OCI-LY7 (cell line): Measurements from ENCODE around the gene CDC42EP3. TPM values are rescaled to one million over a fixed set of nuclear protein-coding genes. Genes with fewer than 3 reads are reported as not detected.

ENCODE experiments used
- BruUV-seq: library from RNA; stranded (reverse); fragments of 400-500 nt; replicated peaks from 2 replicates; lab custom pipeline; 2021; lab: Mats Ljungman, UMichigan
- CTCF ChIA-PET: fragments of 300-600 bp; sonication (Branson Sonifier 250); formaldehyde crosslinking; loops from one replicate; lab custom pipeline; 2022; ENCODE audit warnings: antibody characterized with exemption; ENCODE audit not compliant: unreplicated experiment; lab: Charles Lee
- POLR2A ChIA-PET: fragments of 300-600 bp; sonication (Branson Sonifier 250); formaldehyde crosslinking; loops from one replicate; lab custom pipeline; 2022; ENCODE audit warnings: antibody characterized with exemption; lab: Charles Lee
- DNase-seq: peaks from one replicate; pipeline ENCODE4 v3.0.0-alpha.2; 2015; ENCODE audit warnings: low spot score
- H2AFZ ChIP-seq: fragments of 200-600 bp; sonication (generic), shearing (Covaris generic); 2 replicates; pipeline ENCODE4 v1.6.1; 2014; ENCODE audit warnings: mild to moderate bottlenecking, antibody characterized with exemption, low read length, moderate library complexity
- H3K27ac ChIP-seq: fragments of 200-600 bp; sonication (generic); 2 replicates; pipeline ENCODE4 v1.5.1; 2014; ENCODE audit warnings: mixed run types, low read depth, mild to moderate bottlenecking, moderate library complexity, low read length, inconsistent platforms; ENCODE audit not compliant: poor library complexity, severe bottlenecking
- H3K36me3 ChIP-seq: fragments of 200-600 bp; sonication (generic); 2 replicates; pipeline ENCODE4 v1.6.1; 2014; ENCODE audit warnings: mild to moderate bottlenecking, antibody characterized with exemption, low read length, moderate library complexity, mixed read lengths; ENCODE audit not compliant: insufficient read depth
- H3K4me1 ChIP-seq: fragments of 200-600 bp; sonication (generic); 2 replicates; pipeline ENCODE4 v1.5.1; 2014; ENCODE audit warnings: mild to moderate bottlenecking, low read length; ENCODE audit not compliant: insufficient read depth, poor library complexity, severe bottlenecking
- H3K4me2 ChIP-seq: fragments of 200-600 bp; sonication (generic); 2 replicates; pipeline ENCODE4 v1.6.1; 2014; ENCODE audit warnings: mild to moderate bottlenecking, low read length
- H3K4me3 ChIP-seq: fragments of 200-600 bp; sonication (generic); 2 replicates; pipeline ENCODE4 v1.5.1; 2014; ENCODE audit warnings: mild to moderate bottlenecking, low read depth, low read length; ENCODE audit not compliant: poor library complexity, severe bottlenecking
- H3K79me2 ChIP-seq: fragments of 200-600 bp; sonication (generic); 2 replicates; pipeline ENCODE4 v1.6.1; 2016; ENCODE audit warnings: low read depth, mild to moderate bottlenecking, low read length, moderate library complexity, mixed read lengths; ENCODE audit not compliant: insufficient read depth
- H3K9me2 ChIP-seq: fragments of 200-600 bp; sonication (generic); 2 replicates; pipeline ENCODE4 v1.6.1; 2016; ENCODE audit warnings: mild to moderate bottlenecking, low read length, mixed read lengths; ENCODE audit not compliant: insufficient read depth
- H3K9me3 ChIP-seq: fragments of 200-600 bp; sonication (generic); 2 replicates; pipeline ENCODE4 v1.6.1; 2014; ENCODE audit warnings: mild to moderate bottlenecking, mixed run types, low read length, mixed read lengths
- H4K20me1 ChIP-seq: fragments of 200-600 bp; sonication (generic); 2 replicates; pipeline ENCODE4 v1.6.1; 2014; ENCODE audit warnings: mild to moderate bottlenecking, antibody characterized with exemption, low read length, moderate library complexity, mixed read lengths; ENCODE audit not compliant: insufficient read depth
- EZH2phosphoT487 ChIP-seq: fragments of 200-600 bp; sonication (generic); IDR thresholded peaks from 2 replicates; pipeline ENCODE4 v1.6.1; 2018; ENCODE audit warnings: low read depth, borderline replicate concordance, mild to moderate bottlenecking, mixed run types, antibody characterized with exemption, low read length, moderate library complexity, mixed read lengths
- intact Hi-C: fragments of 100-400 bp; cut with micrococcal nuclease; formaldehyde crosslinking; loops from one replicate; pipeline ENCODE4 v1.10.0; 2022; ENCODE audit not compliant: unreplicated experiment
- total RNA-seq, 2 experiments: library from RNA; depleted of rRNA in 1 of 2; stranded (reverse); fragments of >200 nt in 1 of 2; shearing (Covaris generic) in 1 of 2; gene quantifications; 2 replicates each; pipeline ENCODE4 v1.2.3, GENCODE V29; 2014 to 2022
- TF ChIP-seq, protein P1 (sequence below): fragments of 200-600 bp; sonication (generic); conservative IDR thresholded peaks from 2 replicates; pipeline ENCODE4 v1.5.1; 2014; ENCODE audit warnings: mild to moderate bottlenecking, antibody characterized with exemption, low read length, moderate library complexity, mixed read lengths

Gene CDC42EP3
- total RNA-seq, 2 experiments from 2014 or later, result 7.2 to 22.9 TPM

GRCh38 chr2:37664231-37664643, 7.2 kb downstream of the CDC42EP3 start:
- Histone ChIP-seq H3K9me2 (no peaks in the 10 kb centered on the region), H3K27ac (no peak overlapping the region), H3K4me2 (no peak overlapping the region), H4K20me1 (no peaks in the 10 kb centered on the region), H3K4me3 (no peak overlapping the region), H3K36me3 (no peaks in the 10 kb centered on the region), H3K79me2 (peaks cover 14% of the 10 kb centered on the region; the same call in 1 of the 2 replicates), H3K4me1 (peaks cover 32% of the 10 kb centered on the region), H3K9me3 (no peaks in the 10 kb centered on the region), H2AFZ (no peak overlapping the region)
- CTCF ChIA-PET, result no interaction called here
- POLR2A ChIA-PET, result no interaction called here
- no peak for DNase-seq
- BruUV-seq, result no TSS peak
- intact Hi-C loops, result loop anchor here (10.0 kb wide), 1 partner anchor 1461 kb away; the partner anchor contains the start of gene SOS1
- no peak for TF ChIP-seq EZH2phosphoT487
- TF ChIP-seq, protein P1, sequence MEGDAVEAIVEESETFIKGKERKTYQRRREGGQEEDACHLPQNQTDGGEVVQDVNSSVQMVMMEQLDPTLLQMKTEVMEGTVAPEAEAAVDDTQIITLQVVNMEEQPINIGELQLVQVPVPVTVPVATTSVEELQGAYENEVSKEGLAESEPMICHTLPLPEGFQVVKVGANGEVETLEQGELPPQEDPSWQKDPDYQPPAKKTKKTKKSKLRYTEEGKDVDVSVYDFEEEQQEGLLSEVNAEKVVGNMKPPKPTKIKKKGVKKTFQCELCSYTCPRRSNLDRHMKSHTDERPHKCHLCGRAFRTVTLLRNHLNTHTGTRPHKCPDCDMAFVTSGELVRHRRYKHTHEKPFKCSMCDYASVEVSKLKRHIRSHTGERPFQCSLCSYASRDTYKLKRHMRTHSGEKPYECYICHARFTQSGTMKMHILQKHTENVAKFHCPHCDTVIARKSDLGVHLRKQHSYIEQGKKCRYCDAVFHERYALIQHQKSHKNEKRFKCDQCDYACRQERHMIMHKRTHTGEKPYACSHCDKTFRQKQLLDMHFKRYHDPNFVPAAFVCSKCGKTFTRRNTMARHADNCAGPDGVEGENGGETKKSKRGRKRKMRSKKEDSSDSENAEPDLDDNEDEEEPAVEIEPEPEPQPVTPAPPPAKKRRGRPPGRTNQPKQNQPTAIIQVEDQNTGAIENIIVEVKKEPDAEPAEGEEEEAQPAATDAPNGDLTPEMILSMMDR, result no peak

DNA sequence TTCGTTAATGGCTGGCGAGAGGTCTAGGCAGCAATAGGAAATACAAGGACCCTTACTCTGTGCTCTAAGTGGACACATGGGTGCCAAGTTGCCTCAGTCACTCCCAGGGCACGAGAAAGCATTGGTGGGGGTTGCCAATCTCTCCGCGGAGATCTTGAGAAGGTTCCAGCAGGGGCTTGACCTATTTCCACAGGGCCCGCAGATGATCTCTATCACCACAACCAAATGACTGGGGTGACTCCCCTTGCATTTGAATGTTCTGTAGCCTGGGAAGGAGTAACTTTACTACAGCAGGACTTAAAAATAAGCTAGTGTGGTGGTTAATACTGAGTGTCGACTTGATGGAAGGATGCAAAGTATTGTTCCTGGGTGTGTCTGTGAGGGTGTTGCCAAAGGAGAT, 8.1 kb downstream of the CDC42EP3 start:
- no peak overlapping the region for H2AFZ ChIP-seq
- H3K36me3 ChIP-seq, result no peaks in the 10 kb centered on the region
- CTCF ChIA-PET, result no interaction called here
- DNase-seq, result no peak
- no peak overlapping the region for H3K27ac ChIP-seq
- peaks cover 9% of the 10 kb centered on the region; the same call in 1 of the 2 replicates for H3K79me2 ChIP-seq
- POLR2A ChIA-PET, result interaction anchor here (0.7 kb wide), 1 partner anchor 9 kb away, joined by 9 read pairs; no protein-coding TSS in a partner anchor
- TF ChIP-seq, protein P1, result no peak
- no peak for TF ChIP-seq EZH2phosphoT487
- H3K4me1 ChIP-seq, result peaks cover 30% of the 10 kb centered on the region
- H4K20me1 ChIP-seq, result no peaks in the 10 kb centered on the region
- BruUV-seq, result no TSS peak
- H3K4me2 ChIP-seq, result no peak overlapping the region
- H3K9me2 ChIP-seq, result no peaks in the 10 kb centered on the region
- no peak overlapping the region for H3K4me3 ChIP-seq
- intact Hi-C loops, result loop anchor here (10.0 kb wide), 1 partner anchor 1461 kb away; the partner anchor contains the start of gene SOS1
- H3K9me3 ChIP-seq, result no peaks in the 10 kb centered on the region

GRCh38 chr2:37659723-37660122, 11.7 kb downstream of the CDC42EP3 start:
- Histone ChIP-seq H3K4me2 (no peak overlapping the region), H3K27ac (no peak overlapping the region), H3K4me1 (peaks cover 48% of the 10 kb centered on the region), H3K9me2 (no peaks in the 10 kb centered on the region), H3K4me3 (no peak overlapping the region), H3K79me2 (peaks cover 9% of the 10 kb centered on the region; the same call in 1 of the 2 replicates), H4K20me1 (no peaks in the 10 kb centered on the region), H3K9me3 (no peaks in the 10 kb centered on the region), H2AFZ (no peak overlapping the region), H3K36me3 (no peaks in the 10 kb centered on the region)
- DNase-seq, result no peak
- no peak for TF ChIP-seq EZH2phosphoT487
- TF ChIP-seq, protein P1, result no peak
- POLR2A ChIA-PET, result interaction anchor here (1.6 to 2.8 kb wide), 2 partner anchors 10 to 12 kb away, joined by 6 to 12 read pairs; partner anchors contain the start of gene CDC42EP3
- CTCF ChIA-PET, result no interaction called here
- intact Hi-C loops, result loop anchor here (5.0 to 10.0 kb wide), 4 partner anchors 322 to 1465 kb away; partner anchors contain the start of genes CRIM1, GPATCH11, HEATR5B and SOS1
- BruUV-seq, result no TSS peak
